ENCODE results near the gene EPO.
"Not testable (repeated sequence)": the region's sequence is repeated elsewhere in the genome, so short reads cannot be mapped to it uniquely, and the experiment has no call there.

EPO gene

DNA sequence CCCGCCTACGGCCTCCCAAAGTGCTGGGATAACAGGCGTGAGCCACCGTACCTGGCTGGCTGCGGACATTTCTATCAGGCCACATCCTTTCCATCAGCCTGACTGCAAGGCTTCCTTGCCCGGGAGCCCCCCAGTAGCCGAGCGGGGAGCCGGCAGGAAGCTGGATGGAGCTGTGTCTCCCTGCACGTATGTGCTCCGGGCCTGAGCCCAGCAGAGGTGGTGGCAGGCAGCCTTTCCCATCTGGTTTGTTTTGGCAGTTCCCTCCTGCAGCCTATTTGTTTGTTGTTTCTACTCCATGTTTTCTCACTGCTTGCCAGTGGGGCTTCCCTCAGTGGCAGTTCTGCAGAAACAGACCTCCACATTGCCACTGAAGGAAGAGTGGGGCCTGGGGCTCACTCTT lies 8.9 kb upstream of the EPO start:
- DNase-seq (ENCODE audit: low read depth), result no peak
- no peak overlapping the region for H3K4me3 ChIP-seq (ENCODE audit: low read length)
- no peak overlapping the region for H3K9ac ChIP-seq (ENCODE audit: low read length)

DNA sequence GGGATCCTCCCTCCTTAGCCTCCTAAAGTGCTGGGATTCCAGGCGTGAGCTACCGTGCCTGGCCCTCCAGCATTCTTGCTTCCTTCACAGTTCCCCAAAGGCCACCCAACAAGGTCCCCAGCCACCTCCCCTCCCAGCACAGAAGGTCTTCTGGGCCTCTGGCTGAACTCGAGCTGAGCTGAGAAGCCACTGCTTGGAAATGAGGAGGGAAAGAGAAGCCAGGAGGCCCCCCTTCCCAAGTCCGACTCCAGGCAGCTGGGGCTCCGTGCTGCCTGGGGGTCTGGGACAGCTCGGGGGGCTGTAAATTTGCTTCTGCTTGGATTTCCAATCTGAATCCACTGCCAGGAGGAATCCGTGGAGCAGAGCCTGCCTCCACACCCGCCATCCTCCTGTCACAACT lies 5.5 kb upstream of the EPO start:
- Histone ChIP-seq H3K27me3 (replicated peaks; ENCODE audit: control insufficient read depth, insufficient read depth, low read length) (peaks cover 20% of the 10 kb centered on the region), H3K36me3 (ENCODE audit: control insufficient read depth, insufficient read depth, low read length, severe bottlenecking) (no peaks in the 10 kb centered on the region), H3K4me1 (ENCODE audit: control insufficient read depth, insufficient read depth, low read length) (no peaks in the 10 kb centered on the region), H3K9me3 (ENCODE audit: control insufficient read depth, low read length) (peaks cover 7% of the 10 kb centered on the region), H3K4me3 (ENCODE audit: low read length) (no peak overlapping the region), H3K9ac (ENCODE audit: low read length) (no peak overlapping the region)
- no peak for DNase-seq (ENCODE audit: low read depth)

More for the DNA sequence above, 8.9 kb upstream of the EPO start:
- Histone ChIP-seq H3K9me3 (ENCODE audit: control insufficient read depth, low read length) (no peaks in the 10 kb centered on the region), H3K27me3 (replicated peaks; ENCODE audit: control insufficient read depth, insufficient read depth, low read length) (peaks cover 9% of the 10 kb centered on the region), H3K4me1 (ENCODE audit: control insufficient read depth, insufficient read depth, low read length) (peaks cover 10% of the 10 kb centered on the region), H3K36me3 (ENCODE audit: control insufficient read depth, insufficient read depth, low read length, severe bottlenecking) (no peaks in the 10 kb centered on the region)

DNA sequence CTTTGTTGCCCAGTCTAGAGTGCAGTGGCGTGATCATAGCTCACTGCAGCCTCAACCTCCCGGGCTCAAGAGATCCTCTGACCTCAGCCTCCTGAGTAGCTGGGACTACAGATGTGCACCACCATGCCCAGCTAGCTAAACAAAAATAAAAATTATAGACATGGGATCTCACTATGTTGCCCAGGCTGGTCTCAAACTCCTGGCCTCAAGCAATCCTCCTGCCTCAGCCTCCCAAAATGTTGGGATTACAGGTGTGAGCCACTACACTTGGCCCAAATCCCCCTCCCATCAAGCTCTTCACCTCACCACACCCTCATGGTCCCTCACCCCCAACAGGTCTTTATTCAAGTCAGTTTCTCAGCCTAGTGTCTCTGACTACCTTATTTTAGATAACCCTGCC lies 3.2 kb upstream of the EPO start:
- H3K27me3 ChIP-seq (replicated peaks; ENCODE audit: control insufficient read depth, insufficient read depth, low read length), result peaks cover 38% of the 10 kb centered on the region
- not testable (repeated sequence) for H3K4me1 ChIP-seq (ENCODE audit: control insufficient read depth, insufficient read depth, low read length); H3K4me3 ChIP-seq (ENCODE audit: low read length); H3K36me3 ChIP-seq (ENCODE audit: control insufficient read depth, insufficient read depth, low read length, severe bottlenecking); DNase-seq (ENCODE audit: low read depth); H3K9ac ChIP-seq (ENCODE audit: low read length); H3K9me3 ChIP-seq (ENCODE audit: control insufficient read depth, low read length)

DNA sequence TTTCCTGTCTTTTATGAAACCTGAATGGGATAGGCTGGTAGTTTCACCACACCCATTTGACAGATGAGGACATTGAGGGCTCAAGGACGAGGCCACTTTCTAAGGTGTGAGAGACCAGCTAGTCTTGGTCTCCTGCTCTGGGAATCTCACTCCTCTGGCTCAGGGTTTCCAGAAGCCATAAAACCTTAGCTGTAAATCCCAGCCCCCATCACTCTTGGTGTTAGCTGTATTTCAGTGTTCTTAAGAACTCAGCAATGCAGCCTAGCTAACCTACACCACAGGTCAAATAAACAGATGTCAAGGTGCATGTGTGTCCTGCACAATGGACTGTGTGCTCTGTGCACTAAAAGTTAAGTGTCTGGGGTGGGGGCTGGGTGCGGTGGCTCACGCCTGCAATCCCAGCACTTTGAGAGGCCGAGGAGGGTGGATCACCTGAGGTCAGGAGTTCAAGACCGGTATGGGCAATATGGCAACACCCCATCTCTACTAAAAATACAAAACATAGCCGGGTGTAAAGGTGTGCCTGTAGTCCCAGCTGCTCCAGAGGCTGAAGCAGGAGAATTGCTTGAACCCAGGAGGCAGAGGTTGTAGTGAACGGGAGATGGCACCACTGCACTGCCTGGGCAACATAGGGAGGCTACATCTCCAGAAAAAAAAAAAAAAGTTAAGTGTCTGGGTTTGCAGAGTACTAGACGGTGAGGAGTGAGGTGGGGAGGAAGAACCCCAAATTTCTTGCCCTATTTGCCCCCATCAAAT lies 567 bp upstream of the EPO start:
- peaks cover 7% of the 10 kb centered on the region for H3K9me3 ChIP-seq (ENCODE audit: control insufficient read depth, low read length)
- H3K4me3 ChIP-seq (ENCODE audit: low read length), result no peak overlapping the region
- H3K36me3 ChIP-seq (ENCODE audit: control insufficient read depth, insufficient read depth, low read length, severe bottlenecking), result no peaks in the 10 kb centered on the region
- peaks cover 58% of the 10 kb centered on the region for H3K27me3 ChIP-seq (replicated peaks; ENCODE audit: control insufficient read depth, insufficient read depth, low read length)
- DNase-seq (ENCODE audit: low read depth), result peak; percentile 77
- H3K4me1 ChIP-seq (ENCODE audit: control insufficient read depth, insufficient read depth, low read length), result no peaks in the 10 kb centered on the region
- H3K9ac ChIP-seq (ENCODE audit: low read length), result no peak overlapping the region

DNA sequence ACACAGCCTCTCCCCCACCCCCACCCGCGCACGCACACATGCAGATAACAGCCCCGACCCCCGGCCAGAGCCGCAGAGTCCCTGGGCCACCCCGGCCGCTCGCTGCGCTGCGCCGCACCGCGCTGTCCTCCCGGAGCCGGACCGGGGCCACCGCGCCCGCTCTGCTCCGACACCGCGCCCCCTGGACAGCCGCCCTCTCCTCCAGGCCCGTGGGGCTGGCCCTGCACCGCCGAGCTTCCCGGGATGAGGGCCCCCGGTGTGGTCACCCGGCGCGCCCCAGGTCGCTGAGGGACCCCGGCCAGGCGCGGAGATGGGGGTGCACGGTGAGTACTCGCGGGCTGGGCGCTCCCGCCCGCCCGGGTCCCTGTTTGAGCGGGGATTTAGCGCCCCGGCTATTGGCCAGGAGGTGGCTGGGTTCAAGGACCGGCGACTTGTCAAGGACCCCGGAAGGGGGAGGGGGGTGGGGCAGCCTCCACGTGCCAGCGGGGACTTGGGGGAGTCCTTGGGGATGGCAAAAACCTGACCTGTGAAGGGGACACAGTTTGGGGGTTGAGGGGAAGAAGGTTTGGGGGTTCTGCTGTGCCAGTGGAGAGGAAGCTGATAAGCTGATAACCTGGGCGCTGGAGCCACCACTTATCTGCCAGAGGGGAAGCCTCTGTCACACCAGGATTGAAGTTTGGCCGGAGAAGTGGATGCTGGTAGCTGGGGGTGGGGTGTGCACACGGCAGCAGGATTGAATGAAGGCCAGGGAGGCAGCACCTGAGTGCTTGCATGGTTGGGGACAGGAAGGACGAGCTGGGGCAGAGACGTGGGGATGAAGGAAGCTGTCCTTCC lies 620 bp downstream of the EPO start:
- Histone ChIP-seq H3K4me1 (ENCODE audit: control insufficient read depth, insufficient read depth, low read length) (peaks cover under 1% of the 10 kb centered on the region), H3K4me3 (ENCODE audit: low read length) (no peak overlapping the region), H3K27me3 (replicated peaks; ENCODE audit: control insufficient read depth, insufficient read depth, low read length) (peaks cover 50% of the 10 kb centered on the region), H3K9ac (ENCODE audit: low read length) (no peak overlapping the region), H3K9me3 (ENCODE audit: control insufficient read depth, low read length) (peaks cover 7% of the 10 kb centered on the region), H3K36me3 (ENCODE audit: control insufficient read depth, insufficient read depth, low read length, severe bottlenecking) (no peaks in the 10 kb centered on the region)
- DNase-seq (ENCODE audit: low read depth), result no peak

DNA sequence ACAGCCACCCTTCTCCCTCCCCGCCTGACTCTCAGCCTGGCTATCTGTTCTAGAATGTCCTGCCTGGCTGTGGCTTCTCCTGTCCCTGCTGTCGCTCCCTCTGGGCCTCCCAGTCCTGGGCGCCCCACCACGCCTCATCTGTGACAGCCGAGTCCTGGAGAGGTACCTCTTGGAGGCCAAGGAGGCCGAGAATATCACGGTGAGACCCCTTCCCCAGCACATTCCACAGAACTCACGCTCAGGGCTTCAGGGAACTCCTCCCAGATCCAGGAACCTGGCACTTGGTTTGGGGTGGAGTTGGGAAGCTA lies 1.2 kb downstream of the EPO start:
- Histone ChIP-seq H3K4me3 (ENCODE audit: low read length) (no peak overlapping the region), H3K27me3 (replicated peaks; ENCODE audit: control insufficient read depth, insufficient read depth, low read length) (peaks cover 48% of the 10 kb centered on the region), H3K36me3 (ENCODE audit: control insufficient read depth, insufficient read depth, low read length, severe bottlenecking) (no peaks in the 10 kb centered on the region), H3K9me3 (ENCODE audit: control insufficient read depth, low read length) (peaks cover 7% of the 10 kb centered on the region), H3K9ac (ENCODE audit: low read length) (no peak overlapping the region), H3K4me1 (ENCODE audit: control insufficient read depth, insufficient read depth, low read length) (peaks cover 7% of the 10 kb centered on the region)
- no peak for DNase-seq (ENCODE audit: low read depth)

DNA sequence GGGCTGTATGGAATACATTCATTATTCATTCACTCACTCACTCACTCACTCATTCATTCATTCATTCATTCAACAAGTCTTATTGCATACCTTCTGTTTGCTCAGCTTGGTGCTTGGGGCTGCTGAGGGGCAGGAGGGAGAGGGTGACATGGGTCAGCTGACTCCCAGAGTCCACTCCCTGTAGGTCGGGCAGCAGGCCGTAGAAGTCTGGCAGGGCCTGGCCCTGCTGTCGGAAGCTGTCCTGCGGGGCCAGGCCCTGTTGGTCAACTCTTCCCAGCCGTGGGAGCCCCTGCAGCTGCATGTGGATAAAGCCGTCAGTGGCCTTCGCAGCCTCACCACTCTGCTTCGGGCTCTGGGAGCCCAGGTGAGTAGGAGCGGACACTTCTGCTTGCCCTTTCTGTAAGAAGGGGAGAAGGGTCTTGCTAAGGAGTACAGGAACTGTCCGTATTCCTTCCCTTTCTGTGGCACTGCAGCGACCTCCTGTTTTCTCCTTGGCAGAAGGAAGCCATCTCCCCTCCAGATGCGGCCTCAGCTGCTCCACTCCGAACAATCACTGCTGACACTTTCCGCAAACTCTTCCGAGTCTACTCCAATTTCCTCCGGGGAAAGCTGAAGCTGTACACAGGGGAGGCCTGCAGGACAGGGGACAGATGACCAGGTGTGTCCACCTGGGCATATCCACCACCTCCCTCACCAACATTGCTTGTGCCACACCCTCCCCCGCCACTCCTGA lies 2.4 kb downstream of the EPO start:
- no peak for DNase-seq (ENCODE audit: low read depth)
- Histone ChIP-seq H3K36me3 (ENCODE audit: control insufficient read depth, insufficient read depth, low read length, severe bottlenecking) (no peaks in the 10 kb centered on the region), H3K4me1 (ENCODE audit: control insufficient read depth, insufficient read depth, low read length) (peaks cover 18% of the 10 kb centered on the region), H3K9me3 (ENCODE audit: control insufficient read depth, low read length) (peaks cover 6% of the 10 kb centered on the region), H3K9ac (ENCODE audit: low read length) (no peak overlapping the region), H3K27me3 (replicated peaks; ENCODE audit: control insufficient read depth, insufficient read depth, low read length) (peaks cover 43% of the 10 kb centered on the region), H3K4me3 (ENCODE audit: low read length) (no peak overlapping the region)

DNA sequence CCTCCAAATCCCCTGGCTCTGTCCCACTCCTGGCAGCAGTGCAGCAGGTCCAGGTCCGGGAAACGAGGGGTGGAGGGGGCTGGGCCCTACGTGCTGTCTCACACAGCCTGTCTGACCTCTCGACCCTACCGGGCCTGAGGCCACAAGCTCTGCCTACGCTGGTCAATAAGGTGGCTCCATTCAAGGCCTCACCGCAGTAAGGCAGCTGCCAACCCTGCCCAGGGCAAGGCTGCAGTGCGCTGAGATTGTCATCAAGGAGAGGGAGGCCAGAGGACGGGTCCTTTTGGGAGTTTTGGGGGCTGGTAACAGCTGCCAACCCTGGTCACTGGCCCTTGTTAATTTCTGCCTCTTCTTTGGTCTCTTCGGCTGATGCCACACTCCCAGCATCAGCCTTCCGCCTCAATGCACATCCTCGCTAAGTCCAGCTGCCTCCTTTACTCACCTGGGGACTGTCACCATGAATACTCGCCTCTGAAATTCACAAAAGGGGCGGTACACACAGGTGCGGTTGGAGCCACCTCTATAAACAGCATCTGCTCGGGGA lies 3.5 kb downstream of the EPO start:
- no peak for DNase-seq (ENCODE audit: low read depth)
- Histone ChIP-seq H3K36me3 (ENCODE audit: control insufficient read depth, insufficient read depth, low read length, severe bottlenecking) (no peaks in the 10 kb centered on the region), H3K9me3 (ENCODE audit: control insufficient read depth, low read length) (no peaks in the 10 kb centered on the region), H3K4me1 (ENCODE audit: control insufficient read depth, insufficient read depth, low read length) (peaks cover 19% of the 10 kb centered on the region), H3K9ac (ENCODE audit: low read length) (no peak overlapping the region), H3K4me3 (ENCODE audit: low read length) (no peak overlapping the region), H3K27me3 (replicated peaks; ENCODE audit: control insufficient read depth, insufficient read depth, low read length) (peaks cover 47% of the 10 kb centered on the region)

DNA sequence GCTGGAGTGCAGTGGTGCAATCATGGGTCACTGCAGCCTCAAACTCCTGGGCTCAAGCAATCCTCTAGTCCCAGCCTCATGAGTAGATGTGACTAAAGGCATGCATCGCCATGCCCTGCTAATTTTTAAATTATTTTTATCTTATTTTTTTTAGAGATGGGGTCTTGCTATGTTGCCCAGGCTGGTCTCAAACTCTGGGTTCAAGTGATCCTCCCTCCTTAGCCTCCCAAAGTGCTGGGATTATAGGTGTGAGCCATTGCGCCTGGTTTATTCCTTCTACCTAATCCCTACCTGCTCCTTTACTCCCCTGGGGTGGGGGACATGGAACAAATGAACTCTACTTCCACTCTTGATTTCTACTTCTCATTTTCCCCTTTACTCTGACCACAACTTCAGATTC lies 4.1 kb downstream of the EPO start:
- H3K9ac ChIP-seq (ENCODE audit: low read length); H3K9me3 ChIP-seq (ENCODE audit: control insufficient read depth, low read length); H3K36me3 ChIP-seq (ENCODE audit: control insufficient read depth, insufficient read depth, low read length, severe bottlenecking); DNase-seq (ENCODE audit: low read depth); H3K4me3 ChIP-seq (ENCODE audit: low read length): not testable (repeated sequence)
- Histone ChIP-seq H3K4me1 (ENCODE audit: control insufficient read depth, insufficient read depth, low read length) (peaks cover 19% of the 10 kb centered on the region), H3K27me3 (replicated peaks; ENCODE audit: control insufficient read depth, insufficient read depth, low read length) (peaks cover 46% of the 10 kb centered on the region)

DNA sequence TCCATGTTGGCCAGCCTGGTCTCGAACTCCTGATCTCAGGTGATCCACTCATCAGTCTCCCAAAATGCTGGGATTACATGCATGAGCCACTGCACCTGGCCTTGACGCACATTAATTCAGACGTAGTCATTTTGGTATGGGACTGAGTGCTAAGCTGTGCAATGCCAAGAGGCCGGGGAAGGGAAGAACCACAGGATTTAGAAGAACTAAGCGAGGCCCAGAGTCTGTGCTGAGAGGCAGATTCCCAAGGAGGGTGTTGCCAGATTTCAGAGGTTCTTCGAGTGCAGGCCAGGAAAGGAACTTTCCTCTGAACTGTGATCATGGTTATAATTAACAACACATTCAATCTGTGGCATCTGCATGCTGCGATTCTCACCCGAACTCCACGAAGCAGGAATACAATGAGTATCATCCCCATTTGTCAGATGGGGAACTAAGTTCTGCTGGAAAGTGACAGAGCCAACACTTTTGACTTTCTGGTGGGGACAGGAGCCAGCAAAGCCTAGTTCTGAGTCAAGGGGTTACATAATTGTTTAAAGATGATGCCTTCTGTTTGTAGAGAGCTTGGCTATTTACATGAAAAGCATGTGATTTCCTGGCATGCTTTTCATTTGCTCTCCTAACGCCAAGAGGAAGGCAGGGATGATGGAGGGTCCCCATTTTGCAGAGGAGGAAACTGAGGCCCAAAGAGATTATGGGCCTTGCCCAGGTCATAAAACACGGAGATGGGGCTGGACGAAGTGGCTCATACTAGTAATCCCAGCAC lies 6.9 kb downstream of the EPO start:
- Histone ChIP-seq H3K4me1 (ENCODE audit: control insufficient read depth, insufficient read depth, low read length) (peaks cover 19% of the 10 kb centered on the region), H3K9ac (ENCODE audit: low read length) (no peak overlapping the region), H3K27me3 (replicated peaks; ENCODE audit: control insufficient read depth, insufficient read depth, low read length) (peaks cover 28% of the 10 kb centered on the region), H3K4me3 (ENCODE audit: low read length) (no peak overlapping the region), H3K36me3 (ENCODE audit: control insufficient read depth, insufficient read depth, low read length, severe bottlenecking) (no peaks in the 10 kb centered on the region), H3K9me3 (ENCODE audit: control insufficient read depth, low read length) (no peaks in the 10 kb centered on the region)
- DNase-seq (ENCODE audit: low read depth), result peak; percentile 95
